Thoracic aorta (tissue), 2 donors: Measurements from ENCODE around the gene MAN2B2. TPM values are rescaled to one million over a fixed set of nuclear protein-coding genes. Genes with fewer than 3 reads are reported as not detected.

Experiments
- ATAC-seq: fragments of 150-250 bp; one replicate; pipeline ENCODE4 v1.8.0; 2017; ENCODE audit warnings: low read depth; ENCODE audit not compliant: insufficient number of reproducible peaks, low FRiP score
- DNase-seq: peaks from one replicate; pipeline ENCODE4 v3.0.0-alpha.2; 2020; ENCODE audit warnings: low spot score
- H3K27ac ChIP-seq, 2 donors: fragments of 200-600 bp; sonication (generic); 1 replicate in 1 of 2; 2 replicates in 1 of 2; pipeline ENCODE4 v1.5.1; 2016; ENCODE audit warnings: mild to moderate bottlenecking in 2 of 2, moderate library complexity in 2 of 2
- H3K27me3 ChIP-seq: fragments of 200-600 bp; sonication (generic); replicated peaks from 2 replicates; pipeline ENCODE4 v1.6.0; 2016; ENCODE audit warnings: mild to moderate bottlenecking; ENCODE audit not compliant: insufficient read depth
- H3K36me3 ChIP-seq: fragments of 200-600 bp; sonication (generic); one replicate; pipeline ENCODE4 v1.5.1; 2016
- H3K4me1 ChIP-seq, 2 donors: fragments of 200-600 bp; sonication (generic); 1 replicate in 1 of 2; 2 replicates in 1 of 2; pipeline versions ENCODE4 v1.5.1 to v1.6.0; 2016; ENCODE audit warnings: low read depth in 2 of 2, mild to moderate bottlenecking in 1 of 2; ENCODE audit not compliant: control insufficient read depth in 1 of 2
- H3K4me3 ChIP-seq: fragments of 200-600 bp; sonication (generic); 2 replicates; pipeline ENCODE4 v1.5.1; 2016; ENCODE audit warnings: mild to moderate bottlenecking
- H3K9me3 ChIP-seq: fragments of 200-600 bp; sonication (generic); 2 replicates; pipeline ENCODE4 v1.5.1; 2016
- CTCF ChIP-seq: fragments of 200-600 bp; sonication (generic); IDR thresholded peaks from one replicate; pipeline ENCODE4 v1.5.1; 2019; ENCODE audit warnings: antibody characterized with exemption
- total RNA-seq, 2 donors: library from RNA; depleted of rRNA; stranded (reverse); fragments of >200 nt; gene quantifications; one replicate each; pipeline versions ENCODE4 v1.1.0 to v1.2.3, GENCODE V29; 2016

The MAN2B2 gene
- total RNA-seq, 2 donors from 2014 or later, result 77.1 to 94.1 TPM

DNA sequence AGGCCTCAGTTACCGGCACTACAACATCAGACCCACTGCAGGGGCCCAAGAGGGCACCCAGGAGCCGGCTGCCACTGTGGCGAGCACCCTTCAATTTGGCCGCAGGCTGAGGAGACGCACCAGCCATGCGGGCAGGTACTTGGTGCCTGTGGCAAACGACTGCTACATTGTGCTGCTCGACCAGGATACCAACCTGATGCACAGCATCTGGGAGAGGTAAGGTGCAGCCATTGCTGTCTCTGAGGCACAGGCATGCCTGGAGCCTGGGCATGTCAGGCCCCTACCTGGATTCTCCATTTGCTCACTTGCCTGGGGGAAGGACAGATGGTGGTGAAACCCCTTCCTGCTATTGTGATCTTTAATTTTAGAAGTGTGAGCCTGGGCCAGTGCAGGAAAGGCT lies 30.1 kb downstream of the MAN2B2 start:
- DNase-seq (no peak), ATAC-seq (no peak)
- no peak for TF ChIP-seq CTCF
- Histone ChIP-seq H3K27me3 (no peaks in the 10 kb centered on the region), H3K4me3 (no peak overlapping the region), H3K9me3 (no peaks in the 10 kb centered on the region), H3K4me1 (no peaks in the 10 kb centered on the region), H3K36me3 (peaks cover 67% of the 10 kb centered on the region), H3K27ac (no peak overlapping the region)

DNA sequence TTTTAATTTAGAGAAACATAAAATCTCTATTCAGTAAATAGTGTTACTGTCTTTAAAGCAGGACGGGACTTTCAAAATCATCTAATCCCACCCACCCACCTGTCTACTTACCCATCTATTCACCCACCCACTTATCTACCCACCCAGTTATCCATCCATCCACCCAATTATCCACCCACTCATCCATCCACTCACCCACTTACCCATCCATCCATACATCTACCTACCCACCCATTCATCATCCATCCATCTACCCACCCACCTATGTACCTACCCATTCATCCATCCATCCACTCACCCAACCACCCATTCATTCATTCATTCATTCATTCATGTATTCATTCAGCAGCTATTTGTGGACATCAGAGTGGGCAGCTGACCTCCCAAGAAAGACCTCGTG lies 30.6 kb downstream of the MAN2B2 start:
- no peak for ATAC-seq
- no peak overlapping the region for H3K4me3 ChIP-seq
- H3K27me3 ChIP-seq, result no peaks in the 10 kb centered on the region
- peaks cover 67% of the 10 kb centered on the region for H3K36me3 ChIP-seq
- no peaks in the 10 kb centered on the region for H3K4me1 ChIP-seq
- no peak for TF ChIP-seq CTCF
- no peak for DNase-seq
- H3K27ac ChIP-seq, result no peak overlapping the region
- no peaks in the 10 kb centered on the region for H3K9me3 ChIP-seq

DNA sequence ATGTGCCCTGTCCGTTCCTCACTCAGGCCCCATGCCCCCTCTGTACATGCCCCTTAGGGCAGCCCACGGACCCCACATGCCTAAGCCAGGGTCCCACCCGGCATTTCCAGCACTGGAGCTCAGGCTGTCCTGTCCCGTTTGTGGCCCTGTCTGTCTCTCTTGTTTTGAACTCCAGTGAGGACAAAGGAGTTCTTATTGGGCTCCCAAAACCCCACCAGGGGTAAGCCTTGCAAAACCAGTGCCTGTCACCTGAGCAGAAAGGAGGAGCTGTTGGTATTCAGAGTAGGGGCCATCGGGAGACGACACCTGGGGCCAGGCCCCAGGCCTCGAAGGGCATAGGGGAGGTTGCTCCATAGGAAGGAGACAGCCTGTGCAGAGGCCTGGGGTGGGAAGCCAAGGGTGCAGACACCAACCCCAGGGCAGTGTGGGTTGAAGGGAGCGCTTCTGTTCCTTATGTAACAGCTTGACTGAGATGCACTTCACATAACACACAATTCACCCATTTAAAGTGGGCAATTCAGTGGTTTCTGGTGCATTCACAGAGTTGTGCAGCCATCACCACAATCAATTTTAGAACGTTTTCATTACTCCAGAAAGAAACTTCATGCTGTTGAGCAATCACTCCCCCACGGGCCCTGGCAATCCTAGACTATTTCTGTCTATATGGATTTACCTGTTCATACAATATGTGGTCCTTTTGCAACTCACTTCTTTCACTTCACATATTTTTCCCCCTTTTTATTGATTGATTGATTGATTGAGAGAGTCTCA lies 31.7 kb downstream of the MAN2B2 start:
- H3K9me3 ChIP-seq, result no peaks in the 10 kb centered on the region
- no peak for ATAC-seq

GRCh38 chr4:6607368-6608055 lies 32.5 kb downstream of the MAN2B2 start:
- no peak for ATAC-seq
- Histone ChIP-seq H3K4me3 (no peak overlapping the region), H3K27ac (no peak overlapping the region), H3K4me1 (no peaks in the 10 kb centered on the region), H3K9me3 (no peaks in the 10 kb centered on the region), H3K36me3 (peaks cover 63% of the 10 kb centered on the region), H3K27me3 (no peaks in the 10 kb centered on the region)
- no peak for DNase-seq
- no peak for TF ChIP-seq CTCF

More for the DNA sequence above, 31.7 kb downstream of the MAN2B2 start:
- H3K4me1 ChIP-seq, result no peaks in the 10 kb centered on the region
- DNase-seq, result no peak
- H3K4me3 ChIP-seq, result no peak overlapping the region
- TF ChIP-seq CTCF, result no peak
- peaks cover 69% of the 10 kb centered on the region for H3K36me3 ChIP-seq
- no peaks in the 10 kb centered on the region for H3K27me3 ChIP-seq
- no peak overlapping the region for H3K27ac ChIP-seq

DNA sequence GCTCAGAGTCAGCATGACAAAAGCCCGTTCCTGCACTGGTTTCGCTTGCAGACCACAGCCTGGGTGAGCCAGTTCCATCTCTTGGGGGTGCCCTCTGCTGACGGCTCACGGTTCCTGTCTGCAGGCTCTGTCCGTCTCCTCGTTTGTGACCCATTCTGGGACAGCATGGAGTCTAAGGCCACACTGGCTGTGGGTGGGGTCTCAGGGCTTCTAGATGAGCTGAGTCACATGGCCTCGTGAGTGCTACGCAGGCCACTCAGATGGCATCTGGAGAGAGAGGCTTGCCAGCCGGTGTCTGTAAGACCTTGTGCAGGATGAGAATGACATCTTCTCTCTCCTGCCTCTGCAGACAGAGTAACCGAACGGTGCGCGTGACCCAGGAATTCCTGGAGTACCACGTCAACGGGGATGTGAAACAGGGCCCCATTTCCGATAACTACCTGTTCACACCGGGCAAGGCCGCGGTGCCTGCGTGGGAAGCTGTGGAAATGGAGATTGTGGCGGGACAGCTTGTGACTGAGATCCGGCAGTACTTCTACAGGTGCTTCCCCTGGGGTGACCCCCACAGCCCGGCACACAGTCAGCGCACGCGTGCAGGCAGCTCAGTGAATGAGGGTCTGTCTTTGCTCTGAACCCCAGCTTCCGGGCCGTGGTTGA lies 33.9 kb downstream of the MAN2B2 start:
- no peak for TF ChIP-seq CTCF
- Histone ChIP-seq H3K27ac (no peak overlapping the region), H3K4me1 (no peaks in the 10 kb centered on the region), H3K36me3 (peaks cover 59% of the 10 kb centered on the region), H3K4me3 (no peak overlapping the region), H3K9me3 (no peaks in the 10 kb centered on the region), H3K27me3 (no peaks in the 10 kb centered on the region)
- ATAC-seq, result no peak
- no peak for DNase-seq
